OCI-LY7 (cell line): ENCODE results near the gene SHPK. TPM values are rescaled to one million over a fixed set of nuclear protein-coding genes. Genes with fewer than 3 reads are reported as not detected.

Source experiments
- Bru-seq: library from RNA; stranded (reverse); fragments of 400-500 nt; gene quantifications from one replicate; lab custom pipeline; 2021; lab: Mats Ljungman, UMichigan
- BruChase-seq, 2 experiments: library from RNA; stranded (reverse); fragments of 400-500 nt; gene quantifications; one replicate each; lab custom pipeline; 2021; lab: Mats Ljungman, UMichigan
- BruUV-seq: library from RNA; stranded (reverse); fragments of 400-500 nt; replicated peaks from 2 replicates; lab custom pipeline; 2021; lab: Mats Ljungman, UMichigan
- CTCF ChIA-PET: fragments of 300-600 bp; sonication (Branson Sonifier 250); formaldehyde crosslinking; loops from one replicate; lab custom pipeline; 2022; ENCODE audit warnings: antibody characterized with exemption; ENCODE audit not compliant: unreplicated experiment; lab: Charles Lee
- POLR2A ChIA-PET: fragments of 300-600 bp; sonication (Branson Sonifier 250); formaldehyde crosslinking; loops from one replicate; lab custom pipeline; 2022; ENCODE audit warnings: antibody characterized with exemption; lab: Charles Lee
- DNase-seq: peaks from one replicate; pipeline ENCODE4 v3.0.0-alpha.2; 2015; ENCODE audit warnings: low spot score
- H2AFZ ChIP-seq: fragments of 200-600 bp; sonication (generic), shearing (Covaris generic); 2 replicates; pipeline ENCODE4 v1.6.1; 2014; ENCODE audit warnings: mild to moderate bottlenecking, antibody characterized with exemption, low read length, moderate library complexity
- H3K27ac ChIP-seq: fragments of 200-600 bp; sonication (generic); 2 replicates; pipeline ENCODE4 v1.5.1; 2014; ENCODE audit warnings: mixed run types, low read depth, mild to moderate bottlenecking, moderate library complexity, low read length, inconsistent platforms; ENCODE audit not compliant: poor library complexity, severe bottlenecking
- H3K36me3 ChIP-seq: fragments of 200-600 bp; sonication (generic); 2 replicates; pipeline ENCODE4 v1.6.1; 2014; ENCODE audit warnings: mild to moderate bottlenecking, antibody characterized with exemption, low read length, moderate library complexity, mixed read lengths; ENCODE audit not compliant: insufficient read depth
- H3K4me1 ChIP-seq: fragments of 200-600 bp; sonication (generic); 2 replicates; pipeline ENCODE4 v1.5.1; 2014; ENCODE audit warnings: mild to moderate bottlenecking, low read length; ENCODE audit not compliant: insufficient read depth, poor library complexity, severe bottlenecking
- H3K4me2 ChIP-seq: fragments of 200-600 bp; sonication (generic); 2 replicates; pipeline ENCODE4 v1.6.1; 2014; ENCODE audit warnings: mild to moderate bottlenecking, low read length
- H3K4me3 ChIP-seq: fragments of 200-600 bp; sonication (generic); 2 replicates; pipeline ENCODE4 v1.5.1; 2014; ENCODE audit warnings: mild to moderate bottlenecking, low read depth, low read length; ENCODE audit not compliant: poor library complexity, severe bottlenecking
- H3K79me2 ChIP-seq: fragments of 200-600 bp; sonication (generic); 2 replicates; pipeline ENCODE4 v1.6.1; 2016; ENCODE audit warnings: low read depth, mild to moderate bottlenecking, low read length, moderate library complexity, mixed read lengths; ENCODE audit not compliant: insufficient read depth
- H3K9me2 ChIP-seq: fragments of 200-600 bp; sonication (generic); 2 replicates; pipeline ENCODE4 v1.6.1; 2016; ENCODE audit warnings: mild to moderate bottlenecking, low read length, mixed read lengths; ENCODE audit not compliant: insufficient read depth
- H3K9me3 ChIP-seq: fragments of 200-600 bp; sonication (generic); 2 replicates; pipeline ENCODE4 v1.6.1; 2014; ENCODE audit warnings: mild to moderate bottlenecking, mixed run types, low read length, mixed read lengths
- H4K20me1 ChIP-seq: fragments of 200-600 bp; sonication (generic); 2 replicates; pipeline ENCODE4 v1.6.1; 2014; ENCODE audit warnings: mild to moderate bottlenecking, antibody characterized with exemption, low read length, moderate library complexity, mixed read lengths; ENCODE audit not compliant: insufficient read depth
- EZH2phosphoT487 ChIP-seq: fragments of 200-600 bp; sonication (generic); IDR thresholded peaks from 2 replicates; pipeline ENCODE4 v1.6.1; 2018; ENCODE audit warnings: low read depth, borderline replicate concordance, mild to moderate bottlenecking, mixed run types, antibody characterized with exemption, low read length, moderate library complexity, mixed read lengths
- intact Hi-C: fragments of 100-400 bp; cut with micrococcal nuclease; formaldehyde crosslinking; loops from one replicate; pipeline ENCODE4 v1.10.0; 2022; ENCODE audit not compliant: unreplicated experiment
- long read RNA-seq: library from polyadenylated mRNA; stranded (forward); transcript quantifications from one replicate; pipeline ENCODE4 v2.0.0, GENCODE V29; 2022
- total RNA-seq, 2 experiments: library from RNA; depleted of rRNA in 1 of 2; stranded (reverse); fragments of >200 nt in 1 of 2; shearing (Covaris generic) in 1 of 2; gene quantifications; 2 replicates each; pipeline ENCODE4 v1.2.3, GENCODE V29; 2014 to 2022
- TF ChIP-seq, protein P1 (sequence below): fragments of 200-600 bp; sonication (generic); conservative IDR thresholded peaks from 2 replicates; pipeline ENCODE4 v1.5.1; 2014; ENCODE audit warnings: mild to moderate bottlenecking, antibody characterized with exemption, low read length, moderate library complexity, mixed read lengths

Gene SHPK, protein sequence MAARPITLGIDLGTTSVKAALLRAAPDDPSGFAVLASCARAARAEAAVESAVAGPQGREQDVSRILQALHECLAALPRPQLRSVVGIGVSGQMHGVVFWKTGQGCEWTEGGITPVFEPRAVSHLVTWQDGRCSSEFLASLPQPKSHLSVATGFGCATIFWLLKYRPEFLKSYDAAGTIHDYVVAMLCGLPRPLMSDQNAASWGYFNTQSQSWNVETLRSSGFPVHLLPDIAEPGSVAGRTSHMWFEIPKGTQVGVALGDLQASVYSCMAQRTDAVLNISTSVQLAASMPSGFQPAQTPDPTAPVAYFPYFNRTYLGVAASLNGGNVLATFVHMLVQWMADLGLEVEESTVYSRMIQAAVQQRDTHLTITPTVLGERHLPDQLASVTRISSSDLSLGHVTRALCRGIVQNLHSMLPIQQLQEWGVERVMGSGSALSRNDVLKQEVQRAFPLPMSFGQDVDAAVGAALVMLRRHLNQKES
- total RNA-seq (2014; rRNA removed; shearing (Covaris generic)), result 17.0 and 21.4 TPM in 2 replicates
- total RNA-seq (2022), result 15.7 and 16.9 TPM in 2 replicates
- Bru-seq, nascent RNA, result percentile 70 among the genes with signal in this experiment
- percentile 88 among the genes with signal in this experiment for BruChase-seq, experiment 1, labeled RNA remaining after a 6-hour chase
- BruChase-seq, experiment 2, labeled RNA remaining after a 2-hour chase, result percentile 91 among the genes with signal in this experiment
- long read RNA-seq, transcript SHPK-201 (7 exons, 3,838 nt), result major isoform, 38 of 48 reads
- long read RNA-seq, partial matches to known transcripts, result 2 of 48 reads
- long read RNA-seq, other reads (novel, unspliced or antisense), result 8 of 48 reads

DNA sequence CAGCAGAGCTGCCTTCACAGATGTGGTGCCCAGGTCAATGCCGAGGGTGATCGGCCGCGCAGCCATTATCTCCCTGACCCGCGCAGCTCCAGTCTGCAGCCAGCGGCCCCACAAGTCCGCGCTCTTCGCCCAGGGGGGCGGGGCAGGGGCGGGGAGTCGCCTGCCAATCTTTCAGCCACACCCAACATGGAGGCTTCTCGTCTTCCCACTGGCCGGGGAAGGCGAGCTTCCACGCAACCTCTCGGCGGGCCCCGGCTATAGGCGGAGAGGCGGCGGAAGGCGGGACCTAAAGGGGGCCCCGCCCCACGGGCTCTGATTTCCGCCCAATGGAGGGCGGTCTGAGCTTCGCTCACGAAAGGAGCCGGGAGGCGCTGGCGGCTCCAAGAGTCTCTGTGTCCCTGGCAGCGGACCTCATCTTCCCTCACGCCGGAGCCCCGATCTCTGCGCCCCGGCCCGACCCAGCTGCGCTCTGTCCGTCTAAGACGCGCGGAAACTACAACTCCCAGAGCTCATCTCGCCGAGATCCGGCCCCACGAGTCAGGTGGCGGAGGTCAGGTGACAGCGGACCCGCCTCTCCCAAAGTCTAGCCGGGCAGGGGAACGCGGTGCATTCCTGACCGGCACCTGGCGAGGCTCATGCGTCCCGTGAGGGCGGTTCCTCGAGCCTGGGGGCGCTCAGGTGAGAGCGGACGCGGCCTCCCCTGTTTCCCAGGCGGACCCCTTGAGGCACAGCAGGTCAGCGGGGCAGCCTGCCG lies at the start of gene SHPK, which contains the start of gene CTNS:
Gene SHPK (minus strand): TSS at position 97 of the 754 bp plus-strand sequence. CDS start 31 bp downstream, at position 66.
Gene CTNS (plus strand): TSS at position 607 of the 754 bp plus-strand sequence. CDS start 3,447 bp downstream, outside the sequence.
- Histone ChIP-seq H3K9me3 (no peaks in the 10 kb centered on the region), H3K9me2 (no peaks in the 10 kb centered on the region), H3K4me1 (peaks cover 13% of the 10 kb centered on the region), H3K4me2 (peak within 1 kb of the TSS; percentile 99), H3K4me3 (peak within 1 kb of the TSS; percentile 90), H2AFZ (peak within 1 kb of the TSS; percentile 50), H3K79me2 (no peaks in the 10 kb centered on the region; the same call in 1 of the 2 replicates), H4K20me1 (no peaks in the 10 kb centered on the region), H3K27ac (peak within 1 kb of the TSS; percentile 68), H3K36me3 (peaks cover 4% of the 10 kb centered on the region; the same call in 1 of the 2 replicates)
- ChIA-PET POLR2A (interaction anchor here (0.6 to 1.3 kb wide), 8 partner anchors 9 to 615 kb away, joined by 3 to 5 read pairs (median 3); no protein-coding TSS in a partner anchor), CTCF (interaction anchor here (0.6 to 0.8 kb wide), 3 partner anchors 34 to 98 kb away, joined by 3 to 4 read pairs (median 4); no protein-coding TSS in a partner anchor)
- peak; percentile 98 for DNase-seq
- no TSS peak for BruUV-seq
- intact Hi-C loops, result loop anchor here (1.0 kb wide), 1 partner anchor 78 kb away; no protein-coding TSS in a partner anchor
- TF ChIP-seq, protein P1, sequence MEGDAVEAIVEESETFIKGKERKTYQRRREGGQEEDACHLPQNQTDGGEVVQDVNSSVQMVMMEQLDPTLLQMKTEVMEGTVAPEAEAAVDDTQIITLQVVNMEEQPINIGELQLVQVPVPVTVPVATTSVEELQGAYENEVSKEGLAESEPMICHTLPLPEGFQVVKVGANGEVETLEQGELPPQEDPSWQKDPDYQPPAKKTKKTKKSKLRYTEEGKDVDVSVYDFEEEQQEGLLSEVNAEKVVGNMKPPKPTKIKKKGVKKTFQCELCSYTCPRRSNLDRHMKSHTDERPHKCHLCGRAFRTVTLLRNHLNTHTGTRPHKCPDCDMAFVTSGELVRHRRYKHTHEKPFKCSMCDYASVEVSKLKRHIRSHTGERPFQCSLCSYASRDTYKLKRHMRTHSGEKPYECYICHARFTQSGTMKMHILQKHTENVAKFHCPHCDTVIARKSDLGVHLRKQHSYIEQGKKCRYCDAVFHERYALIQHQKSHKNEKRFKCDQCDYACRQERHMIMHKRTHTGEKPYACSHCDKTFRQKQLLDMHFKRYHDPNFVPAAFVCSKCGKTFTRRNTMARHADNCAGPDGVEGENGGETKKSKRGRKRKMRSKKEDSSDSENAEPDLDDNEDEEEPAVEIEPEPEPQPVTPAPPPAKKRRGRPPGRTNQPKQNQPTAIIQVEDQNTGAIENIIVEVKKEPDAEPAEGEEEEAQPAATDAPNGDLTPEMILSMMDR, result no peak
- TF ChIP-seq EZH2phosphoT487, result no peak

DNA sequence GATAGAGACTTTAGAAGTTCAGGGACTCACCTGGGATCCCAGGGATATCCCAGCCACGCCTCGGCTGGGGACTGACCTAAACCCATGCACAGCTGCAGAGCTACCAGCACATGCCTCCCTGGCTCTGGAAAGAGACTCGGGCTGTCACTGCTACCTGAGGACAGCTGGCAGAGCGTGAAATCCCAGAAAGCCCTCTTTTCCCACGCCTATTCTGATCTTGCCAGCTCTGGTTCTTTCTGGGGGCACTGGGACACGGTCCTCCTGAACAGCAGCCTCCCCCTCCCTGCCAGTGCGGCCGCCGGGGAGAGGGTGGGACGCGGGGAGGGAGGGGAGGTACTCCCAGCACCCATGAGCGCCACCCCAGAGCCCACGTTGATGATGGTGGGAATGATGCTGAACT lies 49.1 kb upstream of the SHPK start:
- ChIA-PET CTCF (no interaction called here), POLR2A (no interaction called here)
- intact Hi-C loops, result no loop called here
- no TSS peak for BruUV-seq
- Histone ChIP-seq H3K27ac (peak overlapping the region; percentile 91), H3K4me2 (peak overlapping the region; percentile 42; the same call in 1 of the 2 replicates), H4K20me1 (no peaks in the 10 kb centered on the region), H3K9me3 (no peaks in the 10 kb centered on the region), H3K9me2 (no peaks in the 10 kb centered on the region), H3K4me1 (peaks cover 52% of the 10 kb centered on the region), H3K79me2 (no peaks in the 10 kb centered on the region), H3K4me3 (no peak overlapping the region), H3K36me3 (peaks cover 65% of the 10 kb centered on the region), H2AFZ (no peak overlapping the region)
- TF ChIP-seq EZH2phosphoT487, result no peak
- TF ChIP-seq, protein P1, result no peak
- DNase-seq, result peak; percentile 44
